PC-9 (cell line): ENCODE measurements around the gene WDR59.

Experiments
- CTCF ChIP-seq: fragments of 200-600 bp; sonication (generic); conservative IDR thresholded peaks from 2 replicates; pipeline ENCODE4 v1.6.1; 2017; ENCODE audit warnings: mixed run types, antibody characterized with exemption, mild to moderate bottlenecking, moderate library complexity
- EZH2 ChIP-seq: fragments of 200-600 bp; sonication (generic); IDR thresholded peaks from 2 replicates; pipeline ENCODE4 v1.8.0; 2017; ENCODE audit warnings: antibody characterized with exemption, low read depth

GRCh38 chr16:74831467-74831866, 153.5 kb downstream of the WDR59 start:
- TF ChIP-seq CTCF (no peak), EZH2 (no peak)
